Measurements from ENCODE around the gene GALNT17.

GRCh38 chr7:71173955-71174354 lies 42.0 kb downstream of the GALNT17 start:
- no peak for TF ChIP-seq EZH2 (optimal IDR thresholded peaks at IDR 0.05; ENCODE audit: low read depth, low read length)
- TF ChIP-seq CTCF (IDR thresholded peaks at IDR 0.05; ENCODE audit: low read length): no peak
- no peak for TF ChIP-seq EZH2phosphoT487 (IDR thresholded peaks at IDR 0.05; ENCODE audit: low read length)
